Astrocyte of the cerebellum (primary cell): Measurements from ENCODE around the gene NDUFA6.
"Not testable (repeated sequence)": the region's sequence is repeated elsewhere in the genome, so short reads cannot be mapped to it uniquely, and the experiment has no call there.

ENCODE experiments used
- DNase-seq: peaks from one replicate; pipeline ENCODE4 v3.0.0-alpha.2; 2011; ENCODE audit warnings: low read depth
- H3K4me3 ChIP-seq: 2 replicates; pipeline ENCODE4 v1.5.1; 2011; ENCODE audit warnings: mild to moderate bottlenecking, low read depth, low read length, moderate library complexity
- CTCF ChIP-seq: IDR thresholded peaks from 2 replicates; pipeline ENCODE4 v1.5.1; 2012; ENCODE audit warnings: low read length, low read depth, moderate library complexity, mild to moderate bottlenecking; ENCODE audit errors: missing control alignments
- in situ Hi-C: cut with HindIII; loops from 2 replicates; pipeline ENCODE4 v1.10.0; 2017; ENCODE audit warnings: low sequenced_read_pairs

NDUFA6 gene

GRCh38 chr22:42090596-42091454 lies at the start of gene NDUFA6:
Gene NDUFA6 (minus strand): TSS chr22:42090772. CDS start chr22:42090744, 28 bp downstream.
- peak; percentile 90 for TF ChIP-seq CTCF
- DNase-seq = peak; percentile 98
- peak within 1 kb of the TSS; percentile 94 for H3K4me3 ChIP-seq
- in situ Hi-C loops = no loop called here

- in situ Hi-C loops = not testable (repeated sequence)
These were observed 49.6 kb upstream of the NDUFA6 start for GRCh38 chr22:42140153-42140552.

GRCh38 chr22:42139508-42139907 lies 48.9 kb upstream of the NDUFA6 start:
- H3K4me3 ChIP-seq, in situ Hi-C loops, DNase-seq: not testable (repeated sequence)

More at GRCh38 chr22:42140153-42140552, 49.6 kb upstream of the NDUFA6 start:
- H3K4me3 ChIP-seq, DNase-seq: not testable (repeated sequence)

GRCh38 chr22:42138972-42139371 lies 48.4 kb upstream of the NDUFA6 start:
- DNase-seq = no peak
- in situ Hi-C loops = no loop called here
- TF ChIP-seq CTCF = no peak

GRCh38 chr22:42138122-42138770 lies 47.7 kb upstream of the NDUFA6 start:
- in situ Hi-C loops = no loop called here
- DNase-seq = no peak
- no peak overlapping the region for H3K4me3 ChIP-seq
- TF ChIP-seq CTCF = no peak

More at GRCh38 chr22:42138972-42139371, 48.4 kb upstream of the NDUFA6 start:
- H3K4me3 ChIP-seq = no peak overlapping the region

- in situ Hi-C loops, DNase-seq, H3K4me3 ChIP-seq: not testable (repeated sequence)
These were observed 45.1 kb upstream of the NDUFA6 start for GRCh38 chr22:42135688-42136087.

- TF ChIP-seq CTCF = no peak
- DNase-seq = no peak
- in situ Hi-C loops = no loop called here
- H3K4me3 ChIP-seq = no peak overlapping the region
These were observed 43.8 kb upstream of the NDUFA6 start for GRCh38 chr22:42134100-42135020.
